ENCODE data around the gene WDR64.

- TF ChIP-seq CTCF (IDR thresholded peaks at IDR 0.05; ENCODE audit: low read depth, low read length), result no peak
- no peak for TF ChIP-seq EZH2phosphoT487 (IDR thresholded peaks at IDR 0.05; ENCODE audit: low read depth)
Measured at GRCh38 chr1:241654019-241654418, 1.9 kb downstream of the WDR64 start.

Data from OCI-LY3 (cell line).